ENCODE measurements around the gene USP12. TPM values are rescaled to one million over a fixed set of nuclear protein-coding genes. Genes with fewer than 3 reads are reported as not detected.

The USP12 gene
- total RNA-seq, 1 experiment from 2014 or later: 26.1 TPM

DNA sequence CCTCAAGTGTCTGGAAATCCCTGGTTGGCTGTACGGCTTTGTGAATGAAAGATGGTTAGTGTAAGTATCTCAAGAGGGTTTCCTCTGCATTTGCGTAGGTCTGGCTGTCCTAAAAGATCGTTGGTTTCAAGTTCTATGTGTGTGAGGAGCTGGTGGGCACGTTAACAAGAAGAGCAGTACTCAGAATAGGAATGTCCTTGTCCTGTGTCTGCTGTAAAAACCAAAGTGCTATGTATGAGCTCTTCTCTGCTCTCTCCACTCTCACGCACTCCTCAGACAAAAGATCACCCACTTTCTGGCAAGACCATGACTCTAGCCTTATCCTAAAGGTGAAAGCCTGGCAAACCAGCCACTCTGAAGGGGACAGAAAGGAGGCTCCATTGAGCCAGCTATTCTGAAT lies 39.1 kb downstream of the USP12 start (continued):
- TF ChIP-seq, protein P1, sequence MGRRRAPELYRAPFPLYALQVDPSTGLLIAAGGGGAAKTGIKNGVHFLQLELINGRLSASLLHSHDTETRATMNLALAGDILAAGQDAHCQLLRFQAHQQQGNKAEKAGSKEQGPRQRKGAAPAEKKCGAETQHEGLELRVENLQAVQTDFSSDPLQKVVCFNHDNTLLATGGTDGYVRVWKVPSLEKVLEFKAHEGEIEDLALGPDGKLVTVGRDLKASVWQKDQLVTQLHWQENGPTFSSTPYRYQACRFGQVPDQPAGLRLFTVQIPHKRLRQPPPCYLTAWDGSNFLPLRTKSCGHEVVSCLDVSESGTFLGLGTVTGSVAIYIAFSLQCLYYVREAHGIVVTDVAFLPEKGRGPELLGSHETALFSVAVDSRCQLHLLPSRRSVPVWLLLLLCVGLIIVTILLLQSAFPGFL (CRISPR knock-in tag; IDR thresholded peaks at IDR 0.05; ENCODE audit: borderline replicate concordance): no peak
- TF ChIP-seq MXD4 (CRISPR knock-in tag; IDR thresholded peaks at IDR 0.05; ENCODE audit: borderline replicate concordance) (no peak), JUN (CRISPR knock-in tag; IDR thresholded peaks at IDR 0.05) (no peak)
- TF ChIP-seq, protein P2, sequence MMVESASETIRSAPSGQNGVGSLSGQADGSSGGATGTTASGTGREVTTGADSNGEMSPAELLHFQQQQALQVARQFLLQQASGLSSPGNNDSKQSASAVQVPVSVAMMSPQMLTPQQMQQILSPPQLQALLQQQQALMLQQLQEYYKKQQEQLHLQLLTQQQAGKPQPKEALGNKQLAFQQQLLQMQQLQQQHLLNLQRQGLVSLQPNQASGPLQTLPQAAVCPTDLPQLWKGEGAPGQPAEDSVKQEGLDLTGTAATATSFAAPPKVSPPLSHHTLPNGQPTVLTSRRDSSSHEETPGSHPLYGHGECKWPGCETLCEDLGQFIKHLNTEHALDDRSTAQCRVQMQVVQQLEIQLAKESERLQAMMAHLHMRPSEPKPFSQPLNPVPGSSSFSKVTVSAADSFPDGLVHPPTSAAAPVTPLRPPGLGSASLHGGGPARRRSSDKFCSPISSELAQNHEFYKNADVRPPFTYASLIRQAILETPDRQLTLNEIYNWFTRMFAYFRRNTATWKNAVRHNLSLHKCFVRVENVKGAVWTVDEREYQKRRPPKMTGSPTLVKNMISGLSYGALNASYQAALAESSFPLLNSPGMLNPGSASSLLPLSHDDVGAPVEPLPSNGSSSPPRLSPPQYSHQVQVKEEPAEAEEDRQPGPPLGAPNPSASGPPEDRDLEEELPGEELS (CRISPR knock-in tag; IDR thresholded peaks at IDR 0.05): no peak
- TF ChIP-seq, protein P3, sequence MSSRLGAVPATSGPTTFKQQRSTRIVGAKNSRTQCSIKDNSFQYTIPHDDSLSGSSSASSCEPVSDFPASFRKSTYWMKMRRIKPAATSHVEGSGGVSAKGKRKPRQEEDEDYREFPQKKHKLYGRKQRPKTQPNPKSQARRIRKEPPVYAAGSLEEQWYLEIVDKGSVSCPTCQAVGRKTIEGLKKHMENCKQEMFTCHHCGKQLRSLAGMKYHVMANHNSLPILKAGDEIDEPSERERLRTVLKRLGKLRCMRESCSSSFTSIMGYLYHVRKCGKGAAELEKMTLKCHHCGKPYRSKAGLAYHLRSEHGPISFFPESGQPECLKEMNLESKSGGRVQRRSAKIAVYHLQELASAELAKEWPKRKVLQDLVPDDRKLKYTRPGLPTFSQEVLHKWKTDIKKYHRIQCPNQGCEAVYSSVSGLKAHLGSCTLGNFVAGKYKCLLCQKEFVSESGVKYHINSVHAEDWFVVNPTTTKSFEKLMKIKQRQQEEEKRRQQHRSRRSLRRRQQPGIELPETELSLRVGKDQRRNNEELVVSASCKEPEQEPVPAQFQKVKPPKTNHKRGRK (CRISPR knock-in tag; IDR thresholded peaks at IDR 0.05; ENCODE audit: borderline replicate concordance): no peak

DNA sequence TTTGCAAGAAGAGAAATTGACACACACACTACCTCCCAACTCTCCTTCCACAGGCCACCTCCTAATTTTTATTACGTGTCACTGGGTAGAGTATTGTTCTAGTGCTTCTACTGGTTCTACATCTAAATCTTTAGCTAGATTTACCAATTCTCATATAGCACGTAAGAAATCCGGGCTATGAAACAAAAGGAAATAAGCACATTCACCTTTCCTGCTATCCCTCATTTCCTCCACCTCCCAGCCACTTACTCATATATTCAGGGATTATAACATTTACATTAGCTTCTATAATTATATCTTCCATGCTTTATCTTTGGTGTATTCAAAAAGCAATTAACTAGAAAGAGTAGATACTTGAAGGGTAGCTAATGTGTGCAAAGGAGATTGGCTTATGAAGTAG lies 39.7 kb downstream of the USP12 start:
- Mint-ChIP-seq H3K27me3 (ENCODE audit: low read depth) (no peaks in the 10 kb centered on the region; the same call in 1 of the 2 replicates), H3K36me3 (peaks cover 6% of the 10 kb centered on the region), H3K9me3 (peaks cover 6% of the 10 kb centered on the region; the same call in 1 of the 2 replicates), H3K4me3 (peak overlapping the region; percentile 18; the same call in 1 of the 2 replicates), H3K27ac (peak overlapping the region; percentile 93), H3K4me1 (peaks cover 86% of the 10 kb centered on the region)
- DNase-seq (ENCODE audit: low spot score) (no peak), ATAC-seq (no peak)
- TF ChIP-seq ESRRA (CRISPR knock-in tag; IDR thresholded peaks at IDR 0.05; ENCODE audit: borderline replicate concordance) (no peak), ATF1 (CRISPR knock-in tag; IDR thresholded peaks at IDR 0.05) (no peak), ELF4 (CRISPR knock-in tag; IDR thresholded peaks at IDR 0.05; ENCODE audit: low read depth) (no peak), TP53 (CRISPR knock-in tag; IDR thresholded peaks at IDR 0.05) (no peak), EMX1 (CRISPR knock-in tag; IDR thresholded peaks at IDR 0.05) (no peak), MXD4 (CRISPR knock-in tag; IDR thresholded peaks at IDR 0.05; ENCODE audit: borderline replicate concordance) (no peak), JAZF1 (CRISPR knock-in tag; IDR thresholded peaks at IDR 0.05) (no peak)
- TF ChIP-seq, protein P4, sequence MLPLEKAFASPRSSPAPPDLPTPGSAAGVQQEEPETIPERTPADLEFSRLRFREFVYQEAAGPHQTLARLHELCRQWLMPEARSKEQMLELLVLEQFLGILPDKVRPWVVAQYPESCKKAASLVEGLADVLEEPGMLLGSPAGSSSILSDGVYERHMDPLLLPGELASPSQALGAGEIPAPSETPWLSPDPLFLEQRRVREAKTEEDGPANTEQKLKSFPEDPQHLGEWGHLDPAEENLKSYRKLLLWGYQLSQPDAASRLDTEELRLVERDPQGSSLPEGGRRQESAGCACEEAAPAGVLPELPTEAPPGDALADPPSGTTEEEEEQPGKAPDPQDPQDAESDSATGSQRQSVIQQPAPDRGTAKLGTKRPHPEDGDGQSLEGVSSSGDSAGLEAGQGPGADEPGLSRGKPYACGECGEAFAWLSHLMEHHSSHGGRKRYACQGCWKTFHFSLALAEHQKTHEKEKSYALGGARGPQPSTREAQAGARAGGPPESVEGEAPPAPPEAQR (CRISPR knock-in tag; IDR thresholded peaks at IDR 0.05): no peak
- TF ChIP-seq, protein P5, sequence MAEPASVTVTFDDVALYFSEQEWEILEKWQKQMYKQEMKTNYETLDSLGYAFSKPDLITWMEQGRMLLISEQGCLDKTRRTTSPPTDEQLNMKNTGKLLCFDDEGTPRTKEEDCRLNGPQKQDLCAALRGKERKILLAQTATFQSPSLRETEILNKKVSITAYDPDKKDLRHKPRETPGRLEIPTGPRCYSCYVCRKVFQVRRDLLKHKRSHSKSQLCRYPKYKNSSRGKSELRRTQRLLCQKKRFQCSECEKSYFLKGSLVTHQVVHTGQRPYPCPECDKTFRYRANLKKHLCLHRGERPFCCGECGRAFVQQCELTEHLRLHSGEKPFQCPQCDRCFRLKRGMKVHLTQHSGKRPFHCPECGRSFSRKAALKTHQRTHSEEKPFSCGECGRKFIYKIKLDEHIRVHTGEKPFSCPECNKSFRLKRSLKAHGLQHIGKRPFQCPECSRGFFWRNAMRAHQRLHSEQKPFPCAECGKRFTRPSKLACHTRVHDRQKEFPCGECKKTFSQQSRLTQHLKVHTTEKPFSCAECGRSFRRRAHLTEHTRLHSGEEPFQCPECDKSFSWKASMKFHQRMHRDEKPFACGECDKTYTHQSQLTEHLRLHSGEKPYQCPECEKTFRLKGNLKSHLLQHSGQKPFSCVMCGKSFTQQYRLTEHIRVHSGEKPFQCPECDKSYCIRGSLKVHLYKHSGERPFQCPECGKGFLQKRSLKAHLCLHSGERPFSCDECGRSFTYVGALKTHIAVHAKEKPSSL (CRISPR knock-in tag; conservative IDR thresholded peaks at IDR 0.05): no peak
- TF ChIP-seq, protein P6, sequence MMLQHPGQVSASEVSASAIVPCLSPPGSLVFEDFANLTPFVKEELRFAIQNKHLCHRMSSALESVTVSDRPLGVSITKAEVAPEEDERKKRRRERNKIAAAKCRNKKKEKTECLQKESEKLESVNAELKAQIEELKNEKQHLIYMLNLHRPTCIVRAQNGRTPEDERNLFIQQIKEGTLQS (CRISPR knock-in tag; conservative IDR thresholded peaks at IDR 0.05): no peak
- TF ChIP-seq, protein P7, sequence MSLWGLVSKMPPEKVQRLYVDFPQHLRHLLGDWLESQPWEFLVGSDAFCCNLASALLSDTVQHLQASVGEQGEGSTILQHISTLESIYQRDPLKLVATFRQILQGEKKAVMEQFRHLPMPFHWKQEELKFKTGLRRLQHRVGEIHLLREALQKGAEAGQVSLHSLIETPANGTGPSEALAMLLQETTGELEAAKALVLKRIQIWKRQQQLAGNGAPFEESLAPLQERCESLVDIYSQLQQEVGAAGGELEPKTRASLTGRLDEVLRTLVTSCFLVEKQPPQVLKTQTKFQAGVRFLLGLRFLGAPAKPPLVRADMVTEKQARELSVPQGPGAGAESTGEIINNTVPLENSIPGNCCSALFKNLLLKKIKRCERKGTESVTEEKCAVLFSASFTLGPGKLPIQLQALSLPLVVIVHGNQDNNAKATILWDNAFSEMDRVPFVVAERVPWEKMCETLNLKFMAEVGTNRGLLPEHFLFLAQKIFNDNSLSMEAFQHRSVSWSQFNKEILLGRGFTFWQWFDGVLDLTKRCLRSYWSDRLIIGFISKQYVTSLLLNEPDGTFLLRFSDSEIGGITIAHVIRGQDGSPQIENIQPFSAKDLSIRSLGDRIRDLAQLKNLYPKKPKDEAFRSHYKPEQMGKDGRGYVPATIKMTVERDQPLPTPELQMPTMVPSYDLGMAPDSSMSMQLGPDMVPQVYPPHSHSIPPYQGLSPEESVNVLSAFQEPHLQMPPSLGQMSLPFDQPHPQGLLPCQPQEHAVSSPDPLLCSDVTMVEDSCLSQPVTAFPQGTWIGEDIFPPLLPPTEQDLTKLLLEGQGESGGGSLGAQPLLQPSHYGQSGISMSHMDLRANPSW (CRISPR knock-in tag; conservative IDR thresholded peaks at IDR 0.05; ENCODE audit: low read depth): no peak
- CTCF ChIA-PET: interaction anchor here (1.8 kb wide), 1 partner anchor 230 kb away, joined by 5 read pairs; no protein-coding TSS in a partner anchor
- POLR2A ChIA-PET: no interaction called here
